ENCODE results near the gene RTF2. TPM values are rescaled to one million over a fixed set of nuclear protein-coding genes. Genes with fewer than 3 reads are reported as not detected.

The RTF2 gene
- total RNA-seq, 2 experiments from 2014 or later = 112 to 127 TPM

DNA sequence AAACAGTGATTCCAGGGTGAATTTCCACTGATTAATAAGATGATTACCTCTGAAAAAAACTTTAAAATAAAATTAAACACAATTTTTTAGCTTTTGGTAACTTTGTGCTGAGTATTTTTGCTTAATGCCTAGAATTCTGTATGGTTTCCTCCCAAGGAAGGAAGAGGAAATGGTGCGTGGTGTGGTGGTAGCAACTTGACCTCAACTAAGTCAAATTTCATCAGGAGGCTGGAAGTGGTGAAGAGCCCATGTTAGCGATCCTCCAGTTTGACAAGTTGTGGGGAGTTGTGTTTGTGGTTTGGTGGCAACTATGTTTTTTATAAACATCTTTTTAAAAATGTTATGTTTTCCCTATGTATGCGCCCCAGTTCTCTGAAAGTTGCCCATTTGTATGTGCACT lies 5.0 kb upstream of the RTF2 start:
- Mint-ChIP-seq H3K36me3 (peaks cover 21% of the 10 kb centered on the region), H3K4me3 (peak overlapping the region; percentile 46), H3K4me1 (peaks cover 72% of the 10 kb centered on the region), H3K27me3 (no peaks in the 10 kb centered on the region), H3K9me3 (ENCODE audit: low read depth) (no peaks in the 10 kb centered on the region), H3K27ac (peak overlapping the region; percentile 77)
- CTCF ChIA-PET = interaction anchor here (0.7 to 1.4 kb wide), 6 partner anchors 21 to 71 kb away, joined by 3 to 6 read pairs (median 4); partner anchors contain the start of genes AURKA, CASS4 and CSTF1
- ATAC-seq (no peak), DNase-seq (peak; percentile 81)

DNA sequence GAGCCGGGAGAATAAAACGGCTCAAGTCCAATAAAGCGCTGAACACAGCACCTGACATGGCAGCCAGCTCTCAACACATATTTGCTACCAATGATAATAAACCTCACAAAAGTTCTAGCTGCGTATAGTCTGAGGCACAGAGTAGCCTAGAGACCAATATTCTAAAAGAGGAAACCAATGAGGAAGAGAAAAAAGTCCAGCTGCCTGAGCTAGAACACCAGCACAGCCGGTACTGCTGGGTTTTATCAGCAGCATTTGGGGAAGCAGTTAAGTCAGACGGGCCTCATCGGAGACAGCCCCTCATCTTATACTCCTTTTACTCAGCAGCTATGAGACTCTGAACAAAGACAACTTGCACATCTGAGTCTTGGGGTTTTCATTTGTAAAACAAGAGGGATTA lies 2.4 kb upstream of the RTF2 start:
- CTCF ChIA-PET = interaction anchor here (0.7 to 1.1 kb wide), 2 partner anchors 12 to 48 kb away, joined by 3 read pairs; no protein-coding TSS in a partner anchor
- H3K9me3 Mint-ChIP-seq (ENCODE audit: low read depth) = no peaks in the 10 kb centered on the region
- H3K4me1 Mint-ChIP-seq = peaks cover 71% of the 10 kb centered on the region
- no peak overlapping the region for H3K4me3 Mint-ChIP-seq
- H3K27ac Mint-ChIP-seq = no peak overlapping the region
- ATAC-seq (no peak), DNase-seq (no peak)
- peaks cover 19% of the 10 kb centered on the region for H3K36me3 Mint-ChIP-seq
- H3K27me3 Mint-ChIP-seq = no peaks in the 10 kb centered on the region

DNA sequence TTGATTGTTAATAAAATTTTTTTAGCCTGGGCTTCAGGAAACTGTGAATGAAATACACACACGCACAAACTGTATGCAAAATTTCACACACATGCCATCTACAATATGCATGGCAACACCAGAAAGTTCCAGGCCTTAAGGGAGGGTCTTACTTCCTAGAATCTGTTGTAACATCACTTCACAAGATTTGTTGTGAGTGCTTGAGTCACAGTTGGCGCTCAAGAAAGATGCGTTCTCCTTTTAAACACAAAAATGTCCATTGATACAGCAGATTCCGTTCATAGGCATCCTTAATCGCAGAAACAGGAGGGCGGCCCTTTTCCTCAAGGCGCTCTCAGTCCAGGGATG lies 485 bp upstream of the RTF2 start:
- H3K4me1 Mint-ChIP-seq = peaks cover 57% of the 10 kb centered on the region
- CTCF ChIA-PET = interaction anchor here (0.7 to 1.6 kb wide), 2 partner anchors 66 to 76 kb away, joined by 3 to 8 read pairs; partner anchors contain the start of genes AURKA and CSTF1
- H3K4me3 Mint-ChIP-seq = peak overlapping the region; percentile 91
- peak overlapping the region; percentile 98 for H3K27ac Mint-ChIP-seq
- H3K9me3 Mint-ChIP-seq (ENCODE audit: low read depth) = no peaks in the 10 kb centered on the region
- peaks cover 16% of the 10 kb centered on the region for H3K36me3 Mint-ChIP-seq
- no peak for ATAC-seq
- DNase-seq = no peak
- H3K27me3 Mint-ChIP-seq = no peaks in the 10 kb centered on the region

DNA sequence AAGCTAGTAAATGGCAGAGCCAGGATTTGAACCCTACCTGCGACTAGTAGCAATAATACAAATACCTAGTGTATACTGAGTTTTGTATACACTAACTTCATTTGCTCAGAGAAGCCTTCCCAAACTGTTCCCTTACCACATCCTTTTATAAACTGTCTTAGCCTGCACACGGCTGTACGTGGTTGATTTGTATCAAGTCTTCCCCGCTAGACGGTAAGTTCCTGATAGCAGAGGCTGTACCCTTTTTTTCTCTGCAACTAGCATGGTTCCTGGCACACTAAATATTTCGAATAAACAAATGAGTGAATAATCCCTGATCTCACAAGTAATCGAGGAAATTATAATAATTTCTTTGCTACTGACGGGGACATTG lies 636 bp downstream of the RTF2 start:
- peaks cover 24% of the 10 kb centered on the region for H3K36me3 Mint-ChIP-seq
- H3K4me1 Mint-ChIP-seq = peaks cover 45% of the 10 kb centered on the region
- CTCF ChIA-PET = interaction anchor here (1.3 to 1.6 kb wide), 3 partner anchors 57 to 77 kb away, joined by 3 to 8 read pairs (median 3); partner anchors contain the start of genes AURKA, CASS4 and CSTF1
- no peak for ATAC-seq
- no peaks in the 10 kb centered on the region for H3K27me3 Mint-ChIP-seq
- peak overlapping the region; percentile 91 for H3K4me3 Mint-ChIP-seq
- no peaks in the 10 kb centered on the region for H3K9me3 Mint-ChIP-seq (ENCODE audit: low read depth)
- no peak for DNase-seq
- H3K27ac Mint-ChIP-seq = peak overlapping the region; percentile 98

DNA sequence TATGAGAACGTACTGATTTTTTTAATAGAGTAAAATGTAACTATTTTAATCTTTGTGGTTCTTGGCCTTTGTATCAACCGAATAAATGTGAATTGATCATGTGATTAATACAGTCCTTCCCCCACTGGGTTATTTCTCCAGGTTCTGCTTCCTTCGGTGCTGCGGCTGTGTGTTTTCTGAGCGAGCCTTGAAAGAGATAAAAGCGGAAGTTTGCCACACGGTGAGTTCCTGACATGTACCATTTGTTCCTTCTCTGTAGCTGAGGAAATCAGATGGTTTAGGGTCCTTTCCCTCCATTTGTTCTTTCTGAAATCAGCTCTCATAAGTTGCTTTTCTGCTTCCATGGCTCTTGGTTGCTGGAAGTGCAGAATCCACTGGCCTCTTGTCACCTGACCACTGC lies 15.5 kb downstream of the RTF2 start:
- DNase-seq (no peak), ATAC-seq (no peak)
- CTCF ChIA-PET = no interaction called here
- H3K4me3 Mint-ChIP-seq = no peak overlapping the region
- H3K27ac Mint-ChIP-seq = no peak overlapping the region
- H3K27me3 Mint-ChIP-seq = no peaks in the 10 kb centered on the region
- H3K9me3 Mint-ChIP-seq (ENCODE audit: low read depth) = no peaks in the 10 kb centered on the region
- H3K4me1 Mint-ChIP-seq = peaks cover 3% of the 10 kb centered on the region
- peaks cover 54% of the 10 kb centered on the region for H3K36me3 Mint-ChIP-seq

DNA sequence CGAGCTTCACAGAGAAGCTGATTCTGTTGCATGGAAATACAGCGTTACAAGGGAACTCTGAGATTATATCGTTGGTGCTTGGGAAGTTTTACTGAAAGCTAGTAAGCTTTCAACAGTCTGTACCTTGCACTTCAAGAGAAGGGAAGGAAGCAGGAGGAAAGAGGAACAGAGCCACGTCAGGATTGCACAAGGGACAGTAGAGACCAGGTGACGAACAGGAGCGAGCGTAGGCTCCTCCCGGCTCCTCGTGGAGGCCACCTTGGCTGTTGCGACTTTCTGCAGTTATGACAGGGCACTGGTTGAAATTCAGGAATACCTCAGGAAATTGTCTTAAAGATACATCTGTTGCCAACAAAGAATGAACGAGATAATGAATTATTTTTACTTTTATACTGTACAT lies 18.8 kb downstream of the RTF2 start:
- CTCF ChIA-PET = no interaction called here
- Mint-ChIP-seq H3K4me1 (no peaks in the 10 kb centered on the region), H3K4me3 (no peak overlapping the region), H3K9me3 (ENCODE audit: low read depth) (no peaks in the 10 kb centered on the region), H3K27me3 (no peaks in the 10 kb centered on the region), H3K36me3 (peaks cover 53% of the 10 kb centered on the region), H3K27ac (no peak overlapping the region)
- DNase-seq (no peak), ATAC-seq (no peak)

DNA sequence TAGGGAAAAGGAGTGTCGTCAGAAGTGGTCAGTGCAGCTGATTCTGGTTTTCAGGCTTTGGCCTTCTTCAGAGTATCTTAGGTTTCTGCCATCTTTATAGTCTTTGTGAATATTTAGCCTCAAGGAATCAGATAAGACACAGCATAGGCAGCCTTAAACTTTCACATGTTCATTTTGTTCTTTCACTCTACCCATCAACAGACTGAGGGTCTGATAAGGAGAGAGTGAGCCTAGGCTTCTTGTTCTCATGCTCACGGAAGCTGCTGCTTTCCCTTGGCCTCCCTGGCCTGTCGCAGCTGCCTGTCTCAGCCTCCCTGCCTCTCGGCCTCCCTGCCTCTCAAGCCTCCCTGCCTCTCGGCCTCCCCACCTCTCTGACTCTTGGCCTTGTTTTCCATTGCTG lies 20.1 kb downstream of the RTF2 start:
- DNase-seq (no peak), ATAC-seq (no peak)
- CTCF ChIA-PET = no interaction called here
- H3K36me3 Mint-ChIP-seq = peaks cover 52% of the 10 kb centered on the region
- H3K4me3 Mint-ChIP-seq = no peak overlapping the region
- H3K9me3 Mint-ChIP-seq (ENCODE audit: low read depth) = no peaks in the 10 kb centered on the region
- no peaks in the 10 kb centered on the region for H3K27me3 Mint-ChIP-seq
- no peak overlapping the region for H3K27ac Mint-ChIP-seq
- no peaks in the 10 kb centered on the region for H3K4me1 Mint-ChIP-seq

DNA sequence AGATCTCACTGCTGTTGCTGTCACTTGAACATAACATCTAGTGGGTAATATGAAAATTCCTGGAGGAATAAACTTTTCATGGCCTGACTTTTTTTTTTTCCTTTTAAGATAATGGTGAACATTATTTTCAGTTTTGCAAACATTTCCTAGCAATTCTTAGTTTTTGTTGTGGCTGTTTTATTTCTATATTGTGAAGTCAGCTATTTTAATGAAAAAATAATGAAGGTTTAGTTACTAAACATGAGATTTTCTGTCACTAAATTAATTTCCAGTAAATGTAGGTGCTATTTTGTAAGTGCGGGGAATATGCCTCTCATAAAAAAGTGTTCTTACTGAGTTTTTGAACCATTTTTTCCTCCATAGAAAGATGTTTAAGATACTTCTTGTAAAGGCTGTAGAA lies 32.7 kb downstream of the RTF2 start:
- no peaks in the 10 kb centered on the region for H3K27me3 Mint-ChIP-seq
- peaks cover 2% of the 10 kb centered on the region for H3K4me1 Mint-ChIP-seq
- no peak overlapping the region for H3K27ac Mint-ChIP-seq
- H3K36me3 Mint-ChIP-seq = peaks cover 30% of the 10 kb centered on the region
- no peak overlapping the region for H3K4me3 Mint-ChIP-seq
- DNase-seq (no peak), ATAC-seq (no peak)
- CTCF ChIA-PET = no interaction called here
- H3K9me3 Mint-ChIP-seq (ENCODE audit: low read depth) = peaks cover 3% of the 10 kb centered on the region

DNA sequence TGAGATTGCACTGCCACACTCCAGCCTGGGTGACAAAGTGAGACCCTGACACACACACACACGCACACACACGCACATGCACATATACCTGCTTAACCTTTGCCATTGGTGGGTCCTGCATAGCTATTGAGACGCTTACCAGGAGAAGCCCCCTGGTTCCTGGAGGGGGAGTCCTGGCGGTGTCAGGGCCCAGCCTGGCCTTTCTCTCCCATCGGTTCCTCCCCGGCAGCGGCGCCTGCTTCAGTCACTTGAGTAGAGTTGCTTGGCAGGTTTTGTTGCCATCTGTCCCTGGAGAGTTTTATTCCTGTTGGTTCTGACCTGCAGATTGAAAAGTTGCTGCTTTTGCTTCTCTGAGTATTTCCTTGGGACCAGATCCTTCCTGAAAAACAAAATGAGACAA lies 35.5 kb downstream of the RTF2 start:
- Mint-ChIP-seq H3K9me3 (ENCODE audit: low read depth) (no peaks in the 10 kb centered on the region), H3K4me3 (no peak overlapping the region), H3K27ac (no peak overlapping the region), H3K27me3 (no peaks in the 10 kb centered on the region), H3K36me3 (peaks cover 13% of the 10 kb centered on the region), H3K4me1 (peaks cover 2% of the 10 kb centered on the region)
- ATAC-seq = no peak
- CTCF ChIA-PET = no interaction called here
- no peak for DNase-seq

DNA sequence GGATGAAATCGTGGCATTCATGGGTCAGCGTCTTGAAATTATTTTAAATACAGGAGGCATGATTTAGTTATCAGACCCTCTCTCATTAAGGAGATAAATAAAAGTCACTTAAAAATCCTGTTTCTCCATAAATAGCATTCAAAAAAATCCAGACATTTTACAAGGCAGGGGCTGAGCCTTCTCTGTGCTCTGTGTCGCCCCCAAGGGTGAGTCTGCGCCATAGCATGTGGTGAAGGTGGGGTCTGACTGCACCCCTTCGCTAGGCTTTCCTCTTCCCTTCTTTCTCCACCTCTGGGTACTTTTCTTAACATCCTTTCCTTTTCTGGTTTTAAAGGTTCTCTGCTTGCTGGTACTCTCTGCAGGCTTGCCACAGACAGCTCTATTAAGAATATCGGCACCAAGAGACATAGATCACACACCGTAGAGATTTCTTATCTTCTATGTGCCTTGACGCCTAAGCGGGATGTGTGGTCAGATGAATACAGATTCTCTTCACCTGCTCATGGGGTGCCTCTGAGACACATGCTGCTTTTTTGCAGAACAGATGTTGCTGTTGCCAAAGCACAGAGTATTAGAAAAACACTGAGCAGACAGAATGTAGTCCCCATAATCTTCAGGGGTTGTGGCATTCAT lies 36.1 kb downstream of the RTF2 start:
- Mint-ChIP-seq H3K4me3 (no peak overlapping the region), H3K27me3 (no peaks in the 10 kb centered on the region), H3K27ac (no peak overlapping the region), H3K4me1 (peaks cover 2% of the 10 kb centered on the region), H3K9me3 (ENCODE audit: low read depth) (no peaks in the 10 kb centered on the region), H3K36me3 (peaks cover 13% of the 10 kb centered on the region)
- ATAC-seq (peak; percentile 36), DNase-seq (no peak)
- CTCF ChIA-PET = no interaction called here

DNA sequence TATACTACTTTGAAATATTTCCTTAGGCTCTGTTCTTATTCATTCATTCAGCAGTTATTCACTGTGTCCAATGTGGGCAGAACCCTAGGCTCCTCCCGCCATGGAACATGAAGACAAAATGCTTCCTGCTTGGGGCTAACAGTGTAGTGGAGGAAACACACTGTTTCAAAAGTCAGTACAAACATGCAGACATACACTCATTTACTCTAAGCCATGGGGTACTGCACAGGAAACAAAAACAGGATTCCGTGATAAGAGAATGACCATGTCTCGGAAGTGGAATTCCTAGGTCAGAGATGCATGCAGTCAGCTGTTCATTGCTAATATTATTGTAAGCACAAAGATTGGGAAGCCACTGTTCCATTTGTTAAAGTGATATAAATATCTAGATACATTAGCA lies 37.7 kb downstream of the RTF2 start:
- CTCF ChIA-PET = interaction anchor here (0.6 to 1.3 kb wide), 3 partner anchors 22 to 108 kb away, joined by 3 read pairs; no protein-coding TSS in a partner anchor
- ATAC-seq (no peak), DNase-seq (no peak)
- H3K27me3 Mint-ChIP-seq = no peaks in the 10 kb centered on the region
- H3K4me3 Mint-ChIP-seq = no peak overlapping the region
- peaks cover 9% of the 10 kb centered on the region for H3K36me3 Mint-ChIP-seq
- H3K9me3 Mint-ChIP-seq (ENCODE audit: low read depth) = no peaks in the 10 kb centered on the region
- H3K27ac Mint-ChIP-seq = no peak overlapping the region
- H3K4me1 Mint-ChIP-seq = peaks cover 2% of the 10 kb centered on the region

DNA sequence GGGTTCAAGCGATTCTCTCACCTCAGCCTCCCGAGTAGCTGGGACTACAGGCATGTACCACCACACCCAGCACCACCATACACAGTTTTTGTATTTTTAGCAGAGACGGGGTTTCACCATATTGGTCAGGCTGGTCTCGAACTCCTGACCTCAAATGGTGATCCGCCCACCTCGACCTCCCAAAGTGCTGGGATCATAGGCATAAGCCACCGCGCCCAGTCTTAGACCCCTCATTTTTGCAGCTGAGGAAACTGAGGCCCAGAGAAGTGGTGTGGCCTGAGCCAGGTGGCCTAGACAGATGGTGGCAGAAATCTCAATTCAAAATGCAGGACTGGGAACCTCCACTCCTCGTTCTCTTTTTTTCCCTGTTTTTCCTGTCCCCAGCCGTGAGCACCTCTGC lies 43.5 kb downstream of the RTF2 start:
- no peak for DNase-seq
- Mint-ChIP-seq H3K27me3 (no peaks in the 10 kb centered on the region), H3K27ac (no peak overlapping the region), H3K36me3 (peaks cover 17% of the 10 kb centered on the region), H3K4me1 (no peaks in the 10 kb centered on the region), H3K4me3 (no peak overlapping the region), H3K9me3 (ENCODE audit: low read depth) (no peaks in the 10 kb centered on the region)
- CTCF ChIA-PET = no interaction called here
- no peak for ATAC-seq

DNA sequence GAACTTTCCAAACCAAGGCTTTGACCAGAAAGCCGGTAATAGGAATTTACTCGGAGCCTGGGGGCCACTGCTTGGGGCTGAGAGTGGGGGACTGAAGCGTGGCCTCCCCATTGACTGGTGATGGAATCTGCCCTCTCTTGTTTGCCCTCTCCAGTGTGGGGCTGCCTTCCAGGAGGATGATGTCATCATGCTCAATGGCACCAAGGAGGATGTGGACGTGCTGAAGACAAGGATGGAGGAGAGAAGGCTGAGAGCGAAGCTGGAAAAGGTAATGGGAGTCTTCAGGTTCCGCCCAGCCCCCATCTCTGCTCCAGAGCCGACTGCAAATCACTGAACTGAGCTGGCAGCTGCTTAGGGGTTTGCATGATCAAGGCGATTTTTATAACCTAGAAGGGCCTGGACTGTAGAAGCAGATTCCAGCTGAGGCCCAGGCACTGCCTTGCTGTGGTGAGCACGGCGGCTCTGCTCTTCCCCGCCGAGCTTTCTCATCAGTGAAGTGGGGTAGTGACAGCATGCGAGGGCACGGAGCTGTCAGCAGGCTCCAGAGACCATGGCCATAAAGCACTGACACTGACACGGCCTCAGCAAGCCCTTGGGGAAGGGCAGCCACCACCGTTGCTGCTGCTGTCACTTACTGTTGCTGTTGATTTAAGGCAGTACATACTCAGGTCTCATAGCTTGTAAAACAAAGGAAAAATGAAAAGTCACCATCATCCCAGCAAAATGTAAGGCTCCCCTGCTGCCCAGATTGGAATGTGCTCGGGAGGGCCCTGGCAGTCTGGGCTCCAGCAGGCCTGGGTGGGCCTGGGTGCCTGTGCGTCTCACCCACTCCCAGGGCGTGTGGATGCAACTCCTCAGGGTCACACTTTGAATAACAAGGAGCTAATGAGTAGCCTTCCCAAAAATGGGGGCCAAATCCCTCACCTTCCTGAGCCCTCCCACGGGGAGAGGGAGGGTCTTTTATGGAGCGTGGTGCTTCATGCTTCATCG lies 45.0 kb downstream of the RTF2 start:
- Mint-ChIP-seq H3K27ac (no peak overlapping the region), H3K4me3 (no peak overlapping the region), H3K27me3 (no peaks in the 10 kb centered on the region), H3K4me1 (no peaks in the 10 kb centered on the region), H3K9me3 (ENCODE audit: low read depth) (no peaks in the 10 kb centered on the region), H3K36me3 (peaks cover 30% of the 10 kb centered on the region)
- ATAC-seq = no peak
- DNase-seq = no peak
- CTCF ChIA-PET = interaction anchor here (1.3 kb wide), 1 partner anchor 116 kb away, joined by 3 read pairs; no protein-coding TSS in a partner anchor
